Common myeloid progenitor, CD34-positive (primary cell): ENCODE data around the gene TLX3. TPM values are rescaled to one million over a fixed set of nuclear protein-coding genes. Genes with fewer than 3 reads are reported as not detected.

Experiments
- CTCF ChIA-PET: fragments of 350-600 bp; sonication (Branson Sonifier 250); formaldehyde crosslinking; loops from one replicate; lab custom pipeline; 2021; ENCODE audit warnings: antibody characterized with exemption; lab: Charles Lee
- POLR2A ChIA-PET: fragments of 350-600 bp; sonication (Branson Sonifier 250); formaldehyde crosslinking; loops from one replicate; lab custom pipeline; 2021; ENCODE audit warnings: antibody characterized with exemption; lab: Charles Lee
- DNase-seq, 3 donors: peaks; one replicate each; pipeline versions ENCODE4 v3.0.0 to v3.0.0-alpha.2; 2013
- H3K27ac ChIP-seq, 2 experiments: 1 replicate in 1 of 2; 2 replicates in 1 of 2; pipeline ENCODE4 v1.7.0; 2013; ENCODE audit warnings: inconsistent platforms in 2 of 2, low read length in 2 of 2, mild to moderate bottlenecking in 2 of 2, low read depth in 1 of 2, moderate library complexity in 1 of 2; ENCODE audit not compliant: severe bottlenecking in 2 of 2, insufficient read depth in 1 of 2, poor library complexity in 1 of 2
- H3K27me3 ChIP-seq, 5 experiments: replicated peaks in 2 of 5; 1 replicate in 3 of 5; 2 replicates in 2 of 5; pipeline versions ENCODE4 v1.6.1 to v1.7.0; 2013; ENCODE audit warnings: low read length in 4 of 5, mild to moderate bottlenecking in 2 of 5, moderate library complexity in 2 of 5, inconsistent platforms in 1 of 5; ENCODE audit not compliant: insufficient read depth in 5 of 5, control insufficient read depth in 4 of 5
- H3K36me3 ChIP-seq, 4 experiments: 1 replicate in 2 of 4; 2 replicates in 2 of 4; pipeline versions ENCODE4 v1.6.1 to v1.7.0; 2013; ENCODE audit warnings: low read length in 3 of 4, control low read depth in 1 of 4, mild to moderate bottlenecking in 1 of 4; ENCODE audit not compliant: control insufficient read depth in 4 of 4, insufficient read depth in 4 of 4
- H3K4me1 ChIP-seq, 4 experiments: 1 replicate in 3 of 4; 2 replicates in 1 of 4; pipeline versions ENCODE4 v1.6.1 to v1.7.1; 2013; ENCODE audit warnings: low read length in 3 of 4, mild to moderate bottlenecking in 3 of 4, control low read depth in 1 of 4, inconsistent platforms in 1 of 4, moderate library complexity in 1 of 4; ENCODE audit not compliant: control insufficient read depth in 4 of 4, insufficient read depth in 4 of 4; ENCODE audit errors: control extremely low read depth in 1 of 4
- H3K4me3 ChIP-seq, 7 experiments: 1 replicate in 4 of 7; 2 replicates in 3 of 7; pipeline versions ENCODE4 v1.5.1 to v1.7.0; 2013; ENCODE audit warnings: mild to moderate bottlenecking in 7 of 7, low read length in 6 of 7, moderate library complexity in 6 of 7, inconsistent platforms in 2 of 7, low read depth in 2 of 7, control low read depth in 1 of 7; ENCODE audit not compliant: insufficient read depth in 4 of 7, control insufficient read depth in 1 of 7; ENCODE audit errors: extremely low read depth in 1 of 7
- H3K9me3 ChIP-seq, 5 experiments: 1 replicate in 4 of 5; 2 replicates in 1 of 5; pipeline versions ENCODE4 v1.6.1 to v1.7.1; 2013; ENCODE audit warnings: low read length in 4 of 5, mild to moderate bottlenecking in 2 of 5, inconsistent platforms in 1 of 5, low read depth in 1 of 5, moderate library complexity in 1 of 5; ENCODE audit not compliant: control insufficient read depth in 4 of 5, insufficient read depth in 2 of 5; ENCODE audit errors: control extremely low read depth in 1 of 5
- WGBS: methylation state at CpG from one replicate; pipeline ENCODE4 v1.1.5; 2013; ENCODE audit not compliant: insufficient coverage; 5-methylcytosine and 5-hydroxymethylcytosine counted together
- polyA plus RNA-seq: library from polyadenylated mRNA; unstranded; fragments of 120-200 nt; gene quantifications from one replicate; pipeline ENCODE4 v1.2.1, GENCODE V29; 2013

The TLX3 gene
- not detected for polyA plus RNA-seq

GRCh38 chr5:171308453-171309275 lies at the start of gene TLX3:
TLX3 (plus strand) TSS chr5:171309248; CDS start chr5:171309366, 118 bp downstream.
- POLR2A ChIA-PET: no interaction called here
- CTCF ChIA-PET: interaction anchor here (1.0 to 1.8 kb wide), 2 partner anchors 8 to 14 kb away, joined by 5 to 6 read pairs; no protein-coding TSS in a partner anchor
- Histone ChIP-seq H3K36me3 (no peaks in the 10 kb centered on the region), H3K27ac (no peak within 1 kb of the TSS), H3K9me3 (no peaks in the 10 kb centered on the region), H3K4me1 (peaks cover 0 to 64% (median 44%) of the 10 kb centered on the region in 4 experiments), H3K4me3 (peak within 1 kb of the TSS in 3 of 7 experiments; percentile 16 to 23 (median 22)), H3K27me3 (peaks cover 12 to 100% (median 59%) of the 10 kb centered on the region in 5 experiments)
- DNase-seq: peak in 1 of 3 donors; percentile 22
- WGBS: 7% methylated on average over 71 of the region's 73 CpGs

GRCh38 chr5:171261361-171261760 lies 47.7 kb upstream of the TLX3 start:
- peaks cover 0 to 8% (median 2%) of the 10 kb centered on the region in 4 experiments for H3K4me1 ChIP-seq
- CTCF ChIA-PET: interaction anchor here (1.3 to 3.7 kb wide), 2 partner anchors 35 to 55 kb away, joined by 3 to 11 read pairs; no protein-coding TSS in a partner anchor
- no peaks in the 10 kb centered on the region for H3K36me3 ChIP-seq
- H3K27ac ChIP-seq: no peak overlapping the region
- no peaks in the 10 kb centered on the region for H3K9me3 ChIP-seq
- no peak overlapping the region for H3K4me3 ChIP-seq
- H3K27me3 ChIP-seq: peaks cover 0 to 2% (median 0%) of the 10 kb centered on the region in 5 experiments
- peak in 2 of 3 donors; percentile 3 to 19 for DNase-seq
- WGBS: no CpG with 5 or more reads among the region's 1 CpG
- POLR2A ChIA-PET: no interaction called here

GRCh38 chr5:171261904-171262303 lies 47.1 kb upstream of the TLX3 start:
- peaks cover 0 to 8% (median 2%) of the 10 kb centered on the region in 4 experiments for H3K4me1 ChIP-seq
- no peak overlapping the region for H3K27ac ChIP-seq
- no peaks in the 10 kb centered on the region for H3K9me3 ChIP-seq
- DNase-seq: no peak
- POLR2A ChIA-PET: no interaction called here
- H3K4me3 ChIP-seq: no peak overlapping the region
- CTCF ChIA-PET: interaction anchor here (1.0 to 3.7 kb wide), 4 partner anchors 11 to 55 kb away, joined by 3 to 11 read pairs (median 4); no protein-coding TSS in a partner anchor
- peaks cover 0 to 2% (median 0%) of the 10 kb centered on the region in 5 experiments for H3K27me3 ChIP-seq
- H3K36me3 ChIP-seq: no peaks in the 10 kb centered on the region
- no CpG with 5 or more reads among the region's 4 CpGs for WGBS

GRCh38 chr5:171263181-171263580 lies 45.9 kb upstream of the TLX3 start:
- H3K27ac ChIP-seq: no peak overlapping the region
- no peaks in the 10 kb centered on the region for H3K36me3 ChIP-seq
- H3K4me1 ChIP-seq: peaks cover 0 to 8% (median 2%) of the 10 kb centered on the region in 4 experiments
- DNase-seq: peak in 1 of 3 donors; percentile 10
- ChIA-PET POLR2A (no interaction called here), CTCF (interaction anchor here (3.7 kb wide), 1 partner anchor 56 kb away, joined by 11 read pairs; no protein-coding TSS in a partner anchor)
- no peaks in the 10 kb centered on the region for H3K9me3 ChIP-seq
- H3K4me3 ChIP-seq: no peak overlapping the region
- H3K27me3 ChIP-seq: peaks cover 0 to 2% (median 0%) of the 10 kb centered on the region in 5 experiments

- Histone ChIP-seq H3K9me3 (no peaks in the 10 kb centered on the region), H3K27ac (no peak overlapping the region), H3K36me3 (no peaks in the 10 kb centered on the region), H3K4me3 (no peak overlapping the region), H3K27me3 (peaks cover 0 to 2% (median 0%) of the 10 kb centered on the region in 5 experiments), H3K4me1 (peaks cover 0 to 8% (median 2%) of the 10 kb centered on the region in 4 experiments)
- DNase-seq: peak in 2 of 3 donors; percentile 57 to 71
- WGBS: 18% methylated on average over 2 of the region's 2 CpGs
- ChIA-PET CTCF (interaction anchor here (3.7 kb wide), 1 partner anchor 58 kb away, joined by 11 read pairs; no protein-coding TSS in a partner anchor), POLR2A (no interaction called here)
These were observed 44.2 kb upstream of the TLX3 start for GRCh38 chr5:171264843-171265242.

- Histone ChIP-seq H3K9me3 (no peaks in the 10 kb centered on the region), H3K4me3 (no peak overlapping the region), H3K27me3 (no peaks in the 10 kb centered on the region), H3K4me1 (peaks cover 0 to 12% (median 3%) of the 10 kb centered on the region in 4 experiments), H3K36me3 (no peaks in the 10 kb centered on the region), H3K27ac (no peak overlapping the region)
- CTCF ChIA-PET: no interaction called here
- 100% methylated on average over 3 of the region's 7 CpGs for WGBS
- no peak for DNase-seq
- POLR2A ChIA-PET: no interaction called here
These were observed 40.1 kb upstream of the TLX3 start for GRCh38 chr5:171268700-171269620.
